ENCODE data around the gene ZSWIM5.

DNA sequence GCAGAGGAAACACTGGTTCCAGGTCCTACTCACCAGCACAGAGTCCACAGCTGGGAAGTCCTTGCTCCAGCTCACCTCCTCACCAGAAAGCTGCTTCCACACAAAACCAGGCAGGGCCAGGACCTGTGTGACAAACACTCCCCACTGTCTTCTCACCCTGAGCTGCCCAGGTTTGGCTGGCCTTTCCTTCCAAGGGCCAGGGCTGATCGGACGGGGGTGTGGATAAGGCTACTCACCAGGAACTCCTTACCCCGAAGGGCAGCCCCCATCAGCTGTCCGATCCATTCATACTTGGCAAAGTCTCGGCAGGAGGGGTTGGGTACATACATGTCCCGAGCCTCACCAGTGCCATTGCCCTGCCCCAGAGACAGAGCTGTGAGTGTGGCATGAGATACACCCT, 200.6 kb downstream of the ZSWIM5 start:
- TF ChIP-seq CTCF (IDR thresholded peaks at IDR 0.05) (no peak), POLR2A (IDR thresholded peaks at IDR 0.05) (no peak)
